ENCODE results near the gene CENPC.
"Not testable (repeated sequence)": the region's sequence is repeated elsewhere in the genome, so short reads cannot be mapped to it uniquely, and the experiment has no call there.

The CENPC gene

GRCh38 chr4:67535280-67535840 is 9.9 kb downstream of the CENPC start:
- Histone ChIP-seq H3K27ac (no peak overlapping the region), H3K27me3 (replicated peaks) (no peaks in the 10 kb centered on the region), H3K4me3 (ENCODE audit: low read depth, low read length) (no peak overlapping the region), H3K36me3 (replicated peaks) (peaks cover 11% of the 10 kb centered on the region)
- in situ Hi-C loops (cut with HindIII; ENCODE audit: low pct_ligation_motif_present, low sequenced_read_pairs): no loop called here
- TF ChIP-seq CTCF (IDR thresholded peaks at IDR 0.05; ENCODE audit: low read depth, low read length, missing control alignments): no peak
- no peak for DNase-seq

- in situ Hi-C loops (cut with HindIII; ENCODE audit: low pct_ligation_motif_present, low sequenced_read_pairs): no loop called here
- no peak overlapping the region for H3K4me3 ChIP-seq (ENCODE audit: low read depth, low read length)
- peaks cover 13% of the 10 kb centered on the region for H3K36me3 ChIP-seq (replicated peaks)
- DNase-seq: no peak
- H3K27me3 ChIP-seq (replicated peaks): no peaks in the 10 kb centered on the region
- no peak for TF ChIP-seq CTCF (IDR thresholded peaks at IDR 0.05; ENCODE audit: low read depth, low read length, missing control alignments)
- no peak overlapping the region for H3K27ac ChIP-seq
Measured at GRCh38 chr4:67533112-67533511, 12.2 kb downstream of the CENPC start.

GRCh38 chr4:67532397-67532796 is 12.9 kb downstream of the CENPC start:
- H3K4me3 ChIP-seq (ENCODE audit: low read depth, low read length); in situ Hi-C loops (cut with HindIII; ENCODE audit: low pct_ligation_motif_present, low sequenced_read_pairs); H3K27ac ChIP-seq; H3K27me3 ChIP-seq (replicated peaks): not testable (repeated sequence)
- H3K36me3 ChIP-seq (replicated peaks): peaks cover 10% of the 10 kb centered on the region
- DNase-seq: peak; percentile 16

- no peaks in the 10 kb centered on the region for H3K27me3 ChIP-seq (replicated peaks)
- TF ChIP-seq CTCF (IDR thresholded peaks at IDR 0.05; ENCODE audit: low read depth, low read length, missing control alignments): no peak
- H3K4me3 ChIP-seq (ENCODE audit: low read depth, low read length): no peak overlapping the region
- H3K27ac ChIP-seq: no peak overlapping the region
- peaks cover 8% of the 10 kb centered on the region for H3K36me3 ChIP-seq (replicated peaks)
- in situ Hi-C loops (cut with HindIII; ENCODE audit: low pct_ligation_motif_present, low sequenced_read_pairs): no loop called here
- DNase-seq: no peak
Measured at GRCh38 chr4:67531379-67531962, 13.8 kb downstream of the CENPC start.

GRCh38 chr4:67524140-67524539 is 21.2 kb downstream of the CENPC start:
- H3K36me3 ChIP-seq (replicated peaks); in situ Hi-C loops (cut with HindIII; ENCODE audit: low pct_ligation_motif_present, low sequenced_read_pairs); DNase-seq; H3K27me3 ChIP-seq (replicated peaks); H3K4me3 ChIP-seq (ENCODE audit: low read depth, low read length): not testable (repeated sequence)
- peak overlapping the region; percentile 91 for H3K27ac ChIP-seq

GRCh38 chr4:67522851-67523671 is 22.2 kb downstream of the CENPC start:
- peak; percentile 76 for DNase-seq
- in situ Hi-C loops (cut with HindIII; ENCODE audit: low pct_ligation_motif_present, low sequenced_read_pairs): no loop called here
- Histone ChIP-seq H3K27ac (peak overlapping the region; percentile 91), H3K36me3 (replicated peaks) (peaks cover 7% of the 10 kb centered on the region), H3K27me3 (replicated peaks) (no peaks in the 10 kb centered on the region), H3K4me3 (ENCODE audit: low read depth, low read length) (no peak overlapping the region)
- TF ChIP-seq CTCF (IDR thresholded peaks at IDR 0.05; ENCODE audit: low read depth, low read length, missing control alignments): no peak
